ENCODE measurements around the gene CSF1.

CSF1 gene

GRCh38 chr1:109904105-109904817 is 6.4 kb upstream of the CSF1 start:
- DNase-seq (ENCODE audit: low spot score): no peak
- WGBS, 2 donors (ENCODE audit: extremely low coverage in 2 of 2, insufficient read length in 2 of 2, insufficient replicate concordance in 1 of 2): no CpG with 5 or more reads among the region's 7 CpGs
- H3K14ac ChIP-seq (ENCODE audit: low read length): no peak overlapping the region
- no peaks in the 10 kb centered on the region for H3K9me3 ChIP-seq (replicated peaks in 1 of 2; ENCODE audit: control insufficient read depth in 2 of 2, insufficient read depth in 1 of 2, low read depth in 1 of 2, low read length in 2 of 2)
- H2BK5ac ChIP-seq (ENCODE audit: low read length): no peak overlapping the region
- H3K27ac ChIP-seq (replicated peaks; ENCODE audit: low read length): no peak overlapping the region
- H2BK120ac ChIP-seq (ENCODE audit: low read depth, low read length): no peak overlapping the region
- peak overlapping the region; percentile 31 for H2BK12ac ChIP-seq (ENCODE audit: low read length)
- no peaks in the 10 kb centered on the region for H3K79me1 ChIP-seq (ENCODE audit: low read depth, low read length)
- H2AFZ ChIP-seq (ENCODE audit: low read length): no peak overlapping the region
- no peak overlapping the region for H3K4me3 ChIP-seq (ENCODE audit: low read length in 2 of 2)
- H3K4ac ChIP-seq (ENCODE audit: low read length): no peak overlapping the region
- H4K91ac ChIP-seq (ENCODE audit: low read depth, low read length, poor library complexity): no peak overlapping the region
- no peak overlapping the region for H3K4me2 ChIP-seq (ENCODE audit: insufficient read depth, low read length, poor library complexity, severe bottlenecking)
- H2BK15ac ChIP-seq (ENCODE audit: low read length): no peak overlapping the region
- H3K27me3 ChIP-seq (ENCODE audit: control insufficient read depth in 3 of 3, insufficient read depth in 3 of 3, low read depth in 1 of 3, low read length in 3 of 3): peaks cover 0 to 17% (median 1%) of the 10 kb centered on the region in 3 experiments
- H4K8ac ChIP-seq (ENCODE audit: low read depth, low read length): no peak overlapping the region
- peak overlapping the region; percentile 39 for H3K18ac ChIP-seq (ENCODE audit: low read length)
- H3K9ac ChIP-seq (ENCODE audit: low read depth, low read length, poor library complexity): no peak overlapping the region
- no peaks in the 10 kb centered on the region for H3K36me3 ChIP-seq (replicated peaks in 1 of 2; ENCODE audit: control insufficient read depth in 2 of 2, insufficient read depth in 2 of 2, low read length in 2 of 2)
- H2AK5ac ChIP-seq (ENCODE audit: low read depth, low read length): peak overlapping the region; percentile 15
- H3K23ac ChIP-seq (ENCODE audit: low read depth, low read length, poor library complexity): no peak overlapping the region
- peaks cover 3 to 6% of the 10 kb centered on the region in 2 donors for H3K4me1 ChIP-seq (ENCODE audit: control insufficient read depth in 2 of 2, insufficient read depth in 1 of 2, low read depth in 1 of 2, low read length in 2 of 2)

DNA sequence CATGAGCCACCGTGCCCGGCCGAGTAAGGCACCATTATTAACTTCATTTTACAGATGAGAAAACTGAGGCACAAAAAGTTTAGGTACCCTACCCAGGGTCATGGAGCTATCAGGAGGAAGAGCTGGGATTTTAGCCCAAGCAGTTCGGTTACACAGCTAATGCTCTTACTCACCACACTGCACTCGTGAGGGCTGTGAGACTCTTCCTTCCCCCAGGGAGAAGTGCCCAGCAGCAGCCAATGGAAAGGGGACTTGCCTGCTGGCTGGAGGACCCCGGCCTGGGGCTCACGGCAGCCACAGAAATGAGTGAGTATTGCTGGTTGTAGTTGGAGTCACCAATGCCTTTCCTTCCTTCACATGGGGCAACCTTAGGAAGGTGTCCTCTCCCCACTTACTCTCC is 5.2 kb upstream of the CSF1 start:
- H4K91ac ChIP-seq (ENCODE audit: low read depth, low read length, poor library complexity): no peak overlapping the region
- no peak overlapping the region for H2AFZ ChIP-seq (ENCODE audit: low read length)
- WGBS, 2 donors (ENCODE audit: extremely low coverage in 2 of 2, insufficient read length in 2 of 2, insufficient replicate concordance in 1 of 2): no CpG with 5 or more reads among the region's 7 CpGs
- H2AK5ac ChIP-seq (ENCODE audit: low read depth, low read length): no peak overlapping the region
- H2BK120ac ChIP-seq (ENCODE audit: low read depth, low read length): no peak overlapping the region
- no peak overlapping the region for H3K14ac ChIP-seq (ENCODE audit: low read length)
- H4K8ac ChIP-seq (ENCODE audit: low read depth, low read length): no peak overlapping the region
- H3K4ac ChIP-seq (ENCODE audit: low read length): no peak overlapping the region
- H3K4me1 ChIP-seq (ENCODE audit: control insufficient read depth in 2 of 2, insufficient read depth in 1 of 2, low read depth in 1 of 2, low read length in 2 of 2): peaks cover 8 to 15% of the 10 kb centered on the region in 2 donors
- no peak overlapping the region for H3K18ac ChIP-seq (ENCODE audit: low read length)
- no peak overlapping the region for H2BK5ac ChIP-seq (ENCODE audit: low read length)
- H3K27me3 ChIP-seq (ENCODE audit: control insufficient read depth in 3 of 3, insufficient read depth in 3 of 3, low read depth in 1 of 3, low read length in 3 of 3): peaks cover 0 to 21% (median 5%) of the 10 kb centered on the region in 3 experiments
- no peaks in the 10 kb centered on the region for H3K79me1 ChIP-seq (ENCODE audit: low read depth, low read length)
- H3K9ac ChIP-seq (ENCODE audit: low read depth, low read length, poor library complexity): no peak overlapping the region
- H2BK12ac ChIP-seq (ENCODE audit: low read length): no peak overlapping the region
- no peak overlapping the region for H3K4me3 ChIP-seq (ENCODE audit: low read length in 2 of 2)
- no peak overlapping the region for H3K27ac ChIP-seq (replicated peaks; ENCODE audit: low read length)
- no peak overlapping the region for H3K23ac ChIP-seq (ENCODE audit: low read depth, low read length, poor library complexity)
- no peaks in the 10 kb centered on the region for H3K9me3 ChIP-seq (replicated peaks in 1 of 2; ENCODE audit: control insufficient read depth in 2 of 2, insufficient read depth in 1 of 2, low read depth in 1 of 2, low read length in 2 of 2)
- H3K4me2 ChIP-seq (ENCODE audit: insufficient read depth, low read length, poor library complexity, severe bottlenecking): no peak overlapping the region
- H3K36me3 ChIP-seq (replicated peaks in 1 of 2; ENCODE audit: control insufficient read depth in 2 of 2, insufficient read depth in 2 of 2, low read length in 2 of 2): no peaks in the 10 kb centered on the region
- H2BK15ac ChIP-seq (ENCODE audit: low read length): no peak overlapping the region
- no peak for DNase-seq (ENCODE audit: low spot score)

DNA sequence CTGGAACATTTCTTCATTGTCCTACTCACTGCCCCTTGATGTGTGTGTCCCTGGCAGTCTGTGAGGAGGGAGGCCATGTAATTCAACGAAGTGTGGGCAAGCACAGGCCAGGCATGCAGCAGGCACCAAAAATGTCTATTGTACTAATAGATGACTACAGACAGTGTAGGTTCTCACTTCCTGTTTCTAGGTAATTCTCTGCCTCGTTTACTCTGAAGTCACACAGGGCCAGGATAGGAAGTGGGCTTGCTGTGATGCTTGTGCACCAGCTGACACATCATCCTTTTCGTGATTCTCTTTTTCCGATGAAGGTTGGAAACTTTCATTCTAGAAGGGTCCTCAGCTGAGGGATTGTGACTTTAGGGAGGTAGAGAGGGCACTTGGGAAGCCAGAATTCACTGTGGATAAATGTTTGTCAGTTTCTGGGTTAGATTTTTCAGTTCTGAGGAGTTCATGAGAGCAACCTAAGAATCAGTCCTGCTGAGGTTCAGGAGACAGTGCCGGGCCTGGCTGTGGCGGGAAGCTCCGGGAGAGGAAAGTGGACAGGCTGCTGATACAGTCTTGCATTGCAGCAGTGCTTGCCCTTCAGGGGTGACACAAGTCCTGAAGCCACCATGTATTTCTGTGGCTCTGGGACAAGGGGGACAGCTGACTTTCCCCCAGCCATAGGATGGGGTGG is 4.3 kb upstream of the CSF1 start:
- DNase-seq (ENCODE audit: low spot score): no peak
- Histone ChIP-seq H2AFZ (ENCODE audit: low read length) (no peak overlapping the region), H3K27ac (replicated peaks; ENCODE audit: low read length) (no peak overlapping the region), H3K9me3 (replicated peaks in 1 of 2; ENCODE audit: control insufficient read depth in 2 of 2, insufficient read depth in 1 of 2, low read depth in 1 of 2, low read length in 2 of 2) (no peaks in the 10 kb centered on the region), H2AK5ac (ENCODE audit: low read depth, low read length) (no peak overlapping the region), H3K36me3 (replicated peaks in 1 of 2; ENCODE audit: control insufficient read depth in 2 of 2, insufficient read depth in 2 of 2, low read length in 2 of 2) (no peaks in the 10 kb centered on the region), H4K8ac (ENCODE audit: low read depth, low read length) (no peak overlapping the region), H2BK120ac (ENCODE audit: low read depth, low read length) (no peak overlapping the region), H2BK15ac (ENCODE audit: low read length) (no peak overlapping the region), H2BK5ac (ENCODE audit: low read length) (no peak overlapping the region), H4K91ac (ENCODE audit: low read depth, low read length, poor library complexity) (no peak overlapping the region), H3K4ac (ENCODE audit: low read length) (no peak overlapping the region), H3K4me2 (ENCODE audit: insufficient read depth, low read length, poor library complexity, severe bottlenecking) (no peak overlapping the region), H3K23ac (ENCODE audit: low read depth, low read length, poor library complexity) (no peak overlapping the region), H3K4me3 (ENCODE audit: low read length in 2 of 2) (no peak overlapping the region), H3K4me1 (ENCODE audit: control insufficient read depth in 2 of 2, insufficient read depth in 1 of 2, low read depth in 1 of 2, low read length in 2 of 2) (peaks cover 9 to 15% of the 10 kb centered on the region in 2 donors), H3K18ac (ENCODE audit: low read length) (no peak overlapping the region), H3K27me3 (ENCODE audit: control insufficient read depth in 3 of 3, insufficient read depth in 3 of 3, low read depth in 1 of 3, low read length in 3 of 3) (peaks cover 0 to 21% (median 5%) of the 10 kb centered on the region in 3 experiments), H3K79me1 (ENCODE audit: low read depth, low read length) (no peaks in the 10 kb centered on the region), H2BK12ac (ENCODE audit: low read length) (no peak overlapping the region), H3K14ac (ENCODE audit: low read length) (no peak overlapping the region), H3K9ac (ENCODE audit: low read depth, low read length, poor library complexity) (no peak overlapping the region)
- WGBS, 2 donors (ENCODE audit: extremely low coverage in 2 of 2, insufficient read length in 2 of 2, insufficient replicate concordance in 1 of 2): no CpG with 5 or more reads among the region's 7 CpGs

DNA sequence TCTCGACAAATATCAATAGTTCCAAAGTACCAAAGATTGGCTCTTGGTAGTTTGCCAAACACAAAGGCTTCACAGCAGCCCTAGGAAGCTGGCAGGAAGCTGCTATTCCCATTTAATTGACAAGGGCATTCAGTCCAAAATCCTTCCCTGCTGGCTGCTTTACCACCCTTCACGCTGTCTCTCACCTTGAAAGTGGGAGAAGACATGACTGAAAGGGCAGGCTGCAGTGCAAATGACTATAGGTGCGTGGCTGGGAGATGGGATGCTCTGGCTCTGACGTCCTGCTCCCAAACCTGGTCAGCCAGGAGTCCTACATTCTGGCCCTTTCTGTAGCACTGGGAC is 3.8 kb upstream of the CSF1 start:
- no peak overlapping the region for H2AFZ ChIP-seq (ENCODE audit: low read length)

More for the DNA sequence above, 3.8 kb upstream of the CSF1 start:
- peaks cover 11 to 15% of the 10 kb centered on the region in 2 donors for H3K4me1 ChIP-seq (ENCODE audit: control insufficient read depth in 2 of 2, insufficient read depth in 1 of 2, low read depth in 1 of 2, low read length in 2 of 2)
- no peaks in the 10 kb centered on the region for H3K9me3 ChIP-seq (replicated peaks in 1 of 2; ENCODE audit: control insufficient read depth in 2 of 2, insufficient read depth in 1 of 2, low read depth in 1 of 2, low read length in 2 of 2)
- peaks cover 0 to 21% (median 5%) of the 10 kb centered on the region in 3 experiments for H3K27me3 ChIP-seq (ENCODE audit: control insufficient read depth in 3 of 3, insufficient read depth in 3 of 3, low read depth in 1 of 3, low read length in 3 of 3)
- H3K27ac ChIP-seq (replicated peaks; ENCODE audit: low read length): no peak overlapping the region
- H3K4me2 ChIP-seq (ENCODE audit: insufficient read depth, low read length, poor library complexity, severe bottlenecking): no peak overlapping the region
- H3K79me1 ChIP-seq (ENCODE audit: low read depth, low read length): no peaks in the 10 kb centered on the region
- H2AK5ac ChIP-seq (ENCODE audit: low read depth, low read length): no peak overlapping the region
- no peak overlapping the region for H3K4ac ChIP-seq (ENCODE audit: low read length)
- H2BK120ac ChIP-seq (ENCODE audit: low read depth, low read length): no peak overlapping the region
- H2BK15ac ChIP-seq (ENCODE audit: low read length): no peak overlapping the region
- no CpG with 5 or more reads among the region's 4 CpGs for WGBS, 2 donors (ENCODE audit: extremely low coverage in 2 of 2, insufficient read length in 2 of 2, insufficient replicate concordance in 1 of 2)
- H3K9ac ChIP-seq (ENCODE audit: low read depth, low read length, poor library complexity): no peak overlapping the region
- H3K23ac ChIP-seq (ENCODE audit: low read depth, low read length, poor library complexity): no peak overlapping the region
- no peak overlapping the region for H3K14ac ChIP-seq (ENCODE audit: low read length)
- no peak overlapping the region for H4K8ac ChIP-seq (ENCODE audit: low read depth, low read length)
- DNase-seq (ENCODE audit: low spot score): no peak
- H2BK12ac ChIP-seq (ENCODE audit: low read length): no peak overlapping the region
- no peak overlapping the region for H2BK5ac ChIP-seq (ENCODE audit: low read length)
- no peak overlapping the region for H3K18ac ChIP-seq (ENCODE audit: low read length)
- H3K36me3 ChIP-seq (replicated peaks in 1 of 2; ENCODE audit: control insufficient read depth in 2 of 2, insufficient read depth in 2 of 2, low read length in 2 of 2): no peaks in the 10 kb centered on the region
- no peak overlapping the region for H4K91ac ChIP-seq (ENCODE audit: low read depth, low read length, poor library complexity)
- no peak overlapping the region for H3K4me3 ChIP-seq (ENCODE audit: low read length in 2 of 2)

All from neuronal stem cell (in vitro differentiated cells).